Activated naive CD4-positive, alpha-beta T cell treated with anti-CD3 and anti-CD28 coated beads, Interleukin-2, amount 50 U/mL, for 16 hours (primary cell): ENCODE measurements around the gene PTPMT1.
"Not testable (repeated sequence)": the region's sequence is repeated elsewhere in the genome, so short reads cannot be mapped to it uniquely, and the experiment has no call there.

Experiments used
- DNase-seq: peaks from one replicate; pipeline ENCODE4 v3.0.0-alpha.2; 2020

Gene PTPMT1

DNA sequence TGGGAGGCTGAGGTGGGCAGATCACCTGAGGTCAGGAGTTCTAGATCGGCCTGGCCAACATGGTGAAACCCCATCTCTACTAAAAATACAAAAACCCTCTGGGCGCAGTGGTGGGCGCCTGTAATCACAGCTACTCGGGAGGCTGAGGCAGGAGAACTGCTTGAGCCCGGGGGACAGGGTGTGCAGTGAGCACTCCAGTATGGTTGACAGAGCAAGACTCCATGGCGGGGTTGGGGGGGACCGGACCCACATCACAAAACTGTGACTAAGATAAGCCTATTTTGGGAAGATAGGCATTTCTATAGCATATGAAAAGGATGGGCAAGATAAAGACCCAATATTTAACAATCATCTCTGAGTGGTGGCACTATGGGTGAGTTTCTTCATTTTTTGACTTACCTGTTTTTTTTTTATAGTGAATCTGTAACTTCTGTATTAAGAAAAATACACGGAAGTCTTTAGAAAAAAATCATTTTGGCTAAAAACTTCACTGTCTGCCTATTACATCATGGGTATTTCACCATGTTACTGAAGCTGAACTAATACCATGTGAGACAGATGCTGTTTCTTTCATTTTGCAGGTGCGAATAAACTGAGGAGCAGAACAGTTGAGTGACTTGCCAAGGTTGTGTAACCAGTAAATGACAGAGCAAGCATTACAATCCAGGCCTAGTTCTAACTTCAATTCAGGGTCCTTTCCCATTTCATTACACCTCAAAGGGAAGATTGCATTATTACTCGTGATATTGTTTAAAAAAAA is 14.9 kb upstream of the PTPMT1 start:
- DNase-seq, result no peak

DNA sequence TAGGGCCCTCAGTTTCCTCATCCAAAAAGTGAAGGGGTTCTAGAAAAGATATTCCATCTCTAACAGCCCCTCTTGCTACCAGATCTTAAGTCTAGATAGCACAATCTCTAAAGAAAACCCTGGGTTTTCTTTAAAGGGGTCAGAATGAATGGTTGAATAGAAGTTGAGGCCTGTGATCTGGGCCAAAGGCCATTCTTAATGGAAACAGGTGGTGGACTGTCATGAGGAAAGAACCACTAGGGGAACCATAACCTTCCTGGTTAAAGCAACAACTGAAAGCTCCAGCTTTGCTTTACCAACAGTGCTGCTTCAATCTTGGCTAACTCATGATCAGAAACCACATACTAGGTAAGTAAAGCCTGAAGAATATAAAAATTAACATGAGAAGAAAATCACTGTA is 14.3 kb upstream of the PTPMT1 start:
- no peak for DNase-seq

GRCh38 chr11:47552056-47552565 is 13.3 kb upstream of the PTPMT1 start:
- peak; percentile 34 for DNase-seq

DNA sequence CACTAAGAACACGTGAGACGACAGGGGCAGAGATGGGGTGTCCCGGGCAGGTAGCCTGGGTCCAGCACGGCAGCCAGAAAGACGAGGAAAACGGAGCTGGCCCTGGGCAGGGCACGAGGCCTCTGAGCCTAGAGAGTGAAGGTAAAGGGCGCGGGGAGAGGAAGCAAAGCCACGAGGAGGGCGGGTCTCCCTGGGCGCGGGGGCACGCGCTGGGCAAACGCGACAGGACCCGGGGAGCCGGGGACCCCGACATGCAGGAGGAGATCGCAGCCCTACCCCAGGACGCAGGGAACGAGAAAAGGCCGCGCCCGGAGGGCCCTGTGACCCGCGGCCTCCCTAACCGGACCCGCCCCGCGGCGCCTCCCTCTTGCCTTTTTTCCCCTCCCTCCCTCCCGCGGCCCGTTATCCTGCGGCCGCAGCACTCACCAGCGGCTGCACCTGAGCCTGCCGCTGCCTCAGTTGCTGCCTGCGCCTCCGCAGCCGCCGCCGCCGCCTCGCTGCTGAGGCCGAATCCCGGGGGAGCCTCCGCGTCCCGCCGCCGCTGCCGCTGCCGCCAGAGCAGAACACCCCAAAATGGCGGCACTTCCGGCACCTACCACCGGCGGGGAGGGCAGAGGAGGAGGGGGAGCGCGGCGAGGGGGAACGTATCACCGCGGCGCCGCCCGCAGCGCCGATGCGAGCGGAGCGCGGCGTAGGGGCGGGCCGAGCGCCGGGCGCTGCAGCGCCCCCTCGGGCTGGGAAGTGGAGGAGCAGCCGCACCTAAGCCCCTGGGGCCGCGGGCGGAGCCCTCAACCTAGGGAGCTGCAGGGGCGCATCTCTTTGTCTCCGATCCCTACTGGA is 12.6 kb upstream of the PTPMT1 start, which contains the start of gene CELF1:
CELF1 (minus strand) TSS at position 567 of the 840 bp plus-strand sequence. CDS start 53,609 bp downstream, outside the sequence.
- peak; percentile 94 for DNase-seq

GRCh38 chr11:47553406-47553743 is 12.0 kb upstream of the PTPMT1 start:
- no peak for DNase-seq

GRCh38 chr11:47557004-47557403 is 8.4 kb upstream of the PTPMT1 start:
- DNase-seq, result not testable (repeated sequence)

- no peak for DNase-seq
These were observed 6.7 kb upstream of the PTPMT1 start for GRCh38 chr11:47558695-47559094.

DNA sequence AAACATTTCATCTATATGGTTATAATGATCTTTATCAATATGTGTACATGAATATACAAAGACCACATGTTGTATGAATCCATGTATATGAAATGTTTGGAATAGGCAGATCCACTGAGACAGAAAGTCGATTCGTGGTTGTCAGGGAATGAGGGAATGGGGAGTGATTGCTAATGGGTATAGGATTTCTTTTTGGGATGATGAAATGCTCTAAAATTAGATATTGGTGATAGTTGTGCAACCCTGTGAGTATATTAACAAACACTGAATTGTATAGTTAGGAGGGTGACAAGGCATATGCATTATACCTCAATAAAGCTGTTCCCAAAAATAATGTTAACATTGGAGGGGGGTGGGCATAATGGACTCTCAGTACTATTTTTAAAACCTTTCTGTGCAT is 5.0 kb upstream of the PTPMT1 start:
- no peak for DNase-seq

- DNase-seq, result not testable (repeated sequence)
These were observed 3.0 kb upstream of the PTPMT1 start for GRCh38 chr11:47562393-47562792.

GRCh38 chr11:47564366-47564765 is 1.0 kb upstream of the PTPMT1 start:
- DNase-seq, result not testable (repeated sequence)

DNA sequence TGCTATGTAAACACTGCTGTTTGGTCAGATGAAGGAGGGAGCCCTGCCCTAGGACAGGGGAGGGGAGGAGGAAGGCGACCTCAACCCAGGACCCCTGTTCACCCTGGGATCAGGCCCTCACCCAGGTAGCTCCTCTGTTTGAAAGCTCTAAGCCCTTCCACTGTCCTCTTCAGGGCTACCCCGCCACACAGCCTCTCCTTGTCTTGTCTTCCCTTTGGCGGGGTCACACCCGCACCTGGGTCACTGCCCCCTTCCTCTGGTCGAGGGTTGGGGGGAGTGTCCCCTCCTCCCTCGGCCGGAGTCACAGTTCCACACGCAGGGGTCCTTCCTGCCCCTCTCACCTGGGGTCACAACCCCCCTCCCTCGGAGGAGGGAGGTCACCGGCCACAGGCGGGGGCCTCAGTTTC is 463 bp upstream of the PTPMT1 start:
- DNase-seq, result no peak

GRCh38 chr11:47566149-47566698 is 825 bp downstream of the PTPMT1 start:
- no peak for DNase-seq

DNA sequence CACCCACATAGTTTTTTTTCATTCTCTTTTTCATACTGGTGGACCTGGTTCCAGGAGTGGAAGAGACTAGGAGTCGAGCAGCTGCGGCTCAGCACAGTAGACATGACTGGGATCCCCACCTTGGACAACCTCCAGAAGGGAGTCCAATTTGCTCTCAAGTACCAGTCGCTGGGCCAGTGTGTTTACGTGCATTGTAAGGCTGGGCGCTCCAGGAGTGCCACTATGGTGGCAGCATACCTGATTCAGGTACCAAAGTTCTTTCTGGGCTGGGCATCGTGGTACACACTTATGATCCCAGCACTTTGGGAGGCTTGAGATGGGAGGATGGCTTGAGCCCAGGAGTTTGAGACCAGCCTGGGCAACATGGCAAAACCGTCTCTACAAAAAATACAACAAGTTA is 4.2 kb downstream of the PTPMT1 start:
- no peak for DNase-seq

DNA sequence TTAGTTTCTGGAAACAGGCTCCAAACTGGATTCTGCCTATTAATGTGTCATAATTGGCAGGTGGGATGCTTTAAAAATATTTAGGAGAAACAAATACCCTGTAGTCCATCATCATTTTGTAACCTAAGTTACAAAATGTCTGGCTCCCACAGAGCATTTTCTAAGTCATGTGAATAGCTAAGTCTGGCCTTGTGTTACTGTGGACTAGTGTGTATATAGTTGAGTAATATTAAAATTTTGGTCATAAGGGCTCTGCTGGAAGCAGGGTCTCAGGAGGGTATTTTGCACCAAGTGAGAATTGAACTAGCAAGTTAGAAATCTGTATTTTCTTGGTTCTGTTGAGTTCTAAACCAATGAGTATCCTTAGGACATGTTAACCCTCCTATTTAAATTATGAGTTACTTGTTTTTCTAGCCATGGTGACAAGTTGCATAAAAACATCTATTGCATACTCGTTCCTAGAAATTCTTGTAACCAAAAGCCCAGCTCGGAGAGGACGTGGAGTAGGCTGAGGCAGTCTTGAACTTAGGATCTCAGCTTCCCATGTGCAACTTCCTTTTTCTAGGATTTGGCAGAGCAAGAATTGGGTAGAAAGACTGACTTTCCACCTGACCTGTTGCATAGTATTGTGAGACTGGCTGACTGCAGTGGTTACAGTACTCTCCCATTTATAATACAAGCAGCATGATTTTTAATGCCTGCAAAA is 5.4 kb downstream of the PTPMT1 start:
- DNase-seq, result no peak

GRCh38 chr11:47571357-47571729 is 5.9 kb downstream of the PTPMT1 start:
- DNase-seq, result no peak

GRCh38 chr11:47571895-47572294 is 6.5 kb downstream of the PTPMT1 start:
- no peak for DNase-seq

- DNase-seq, result no peak
These were observed 7.4 kb downstream of the PTPMT1 start for GRCh38 chr11:47572715-47573255.

DNA sequence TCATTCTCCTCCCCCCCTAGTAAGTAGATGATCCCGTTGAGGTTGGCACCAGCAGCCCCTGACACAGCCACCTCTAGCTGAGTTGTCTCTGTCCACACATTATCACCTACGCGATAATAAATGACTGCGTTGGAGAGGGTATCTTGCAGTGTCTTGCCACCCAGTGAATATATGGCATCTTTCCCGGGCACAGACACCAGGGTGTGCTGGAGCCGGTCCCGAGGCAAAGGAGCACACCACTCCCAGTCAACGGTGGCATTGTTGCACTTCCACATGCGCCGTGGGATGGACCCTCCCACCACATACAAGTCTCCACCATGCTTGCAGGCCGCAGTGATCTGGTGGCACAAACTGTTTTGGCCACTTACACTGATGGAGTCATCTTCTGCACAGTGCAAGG is 7.9 kb downstream of the PTPMT1 start:
- DNase-seq, result no peak

DNA sequence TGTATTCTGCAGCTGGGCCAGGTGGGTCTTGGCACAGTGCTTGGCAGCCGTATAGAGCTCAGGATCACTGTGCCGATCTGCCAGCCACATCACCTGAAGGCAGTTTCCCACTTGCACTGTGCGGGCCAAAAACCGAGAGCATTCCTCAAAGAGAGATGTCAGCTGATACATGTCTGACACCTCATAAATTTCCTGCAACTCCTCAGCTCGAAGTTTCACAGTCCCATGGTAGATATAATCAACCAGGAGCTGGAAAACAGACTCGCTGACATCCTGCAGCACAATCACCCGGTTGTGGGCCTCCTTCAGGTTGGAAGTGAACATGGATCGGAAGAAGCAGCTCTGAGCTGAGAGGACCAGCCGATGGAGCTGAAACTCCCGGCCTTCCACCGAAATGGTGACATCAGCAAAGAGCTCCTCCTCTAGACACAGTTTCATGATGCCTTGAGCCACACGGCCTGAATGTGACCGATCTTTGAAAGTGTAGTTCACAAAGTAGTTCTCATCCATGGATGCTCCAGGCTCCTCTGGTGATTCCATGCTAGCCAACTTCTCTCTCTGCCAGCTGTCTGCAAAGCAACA is 12.2 kb downstream of the PTPMT1 start:
- no peak for DNase-seq

DNA sequence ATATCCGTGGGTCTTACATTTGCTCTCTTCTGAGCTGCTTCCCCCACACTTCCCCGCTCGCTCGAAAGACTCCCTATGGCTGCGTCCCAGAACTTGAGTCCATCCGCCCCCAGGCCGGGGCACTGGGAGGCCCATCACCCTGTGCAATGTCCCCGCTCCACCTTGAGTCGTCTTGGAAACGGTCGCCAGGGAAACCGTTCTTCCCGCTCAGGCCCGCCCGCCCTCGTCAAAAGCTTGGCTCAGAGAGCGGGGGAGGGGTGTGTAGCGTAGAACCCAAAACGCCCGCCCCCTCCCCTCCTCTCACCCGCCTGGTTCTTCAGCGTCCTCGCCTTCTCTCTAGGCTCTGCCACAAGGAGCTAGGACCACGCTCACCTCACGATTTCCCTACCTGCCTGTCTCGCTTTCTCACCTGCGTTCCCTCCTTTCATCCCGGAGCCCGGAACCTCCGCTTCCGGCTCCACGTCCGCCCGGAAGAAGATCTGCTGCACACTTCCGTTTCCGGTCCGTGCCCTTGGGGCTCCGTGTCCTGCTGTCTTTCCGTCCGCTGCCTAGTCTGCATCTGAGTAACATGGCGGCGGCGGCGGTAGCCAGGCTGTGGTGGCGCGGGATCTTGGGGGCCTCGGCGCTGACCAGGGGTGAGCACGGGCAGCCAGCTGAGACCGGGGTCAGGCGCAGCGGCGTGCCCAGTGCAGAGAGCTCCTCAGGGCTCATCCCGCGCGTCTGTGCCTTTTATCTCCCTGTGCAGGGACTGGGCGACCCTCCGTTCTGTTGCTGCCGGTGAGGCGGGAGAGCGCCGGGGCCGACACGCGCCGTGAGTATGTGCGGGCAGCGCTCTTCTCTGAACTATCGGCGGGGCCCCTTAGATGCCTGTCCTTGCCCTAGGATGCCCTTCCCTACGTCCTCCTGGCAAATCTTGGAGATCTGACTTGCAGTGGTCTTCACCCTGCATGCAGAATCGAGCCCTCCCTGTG is 13.4 kb downstream of the PTPMT1 start, which contains the start of the genes KBTBD4 and NDUFS3:
KBTBD4 (minus strand) TSS at position 447 of the 971 bp plus-strand sequence; CDS start at position 428, 19 bp downstream.
NDUFS3 (plus strand) TSS at position 551 of the 971 bp plus-strand sequence; CDS start at position 569, 18 bp downstream.
- peak; percentile 83 for DNase-seq

DNA sequence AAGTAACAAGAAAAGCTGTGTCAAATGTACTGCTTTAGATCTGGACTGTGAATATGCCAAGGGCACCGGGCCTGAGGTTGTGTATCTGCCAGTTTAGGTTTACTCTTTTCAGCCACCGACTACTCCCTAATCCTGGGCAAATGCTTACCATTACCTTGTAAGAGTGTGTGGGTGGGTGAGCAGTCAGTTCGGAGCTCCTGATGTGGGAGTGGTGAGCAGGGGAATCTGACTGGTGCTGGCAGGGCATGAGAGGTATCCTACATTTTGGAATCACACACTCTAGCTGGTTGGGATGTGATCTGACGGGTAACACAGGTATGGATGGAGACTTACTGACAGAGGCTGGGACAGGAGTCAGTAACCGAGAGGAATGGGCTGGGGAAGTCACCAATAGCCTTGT is 18.4 kb downstream of the PTPMT1 start:
- no peak for DNase-seq
